Heart right ventricle (tissue), 16 donors: ENCODE data around the gene CDK11B. TPM values are rescaled to one million over a fixed set of nuclear protein-coding genes. Genes with fewer than 3 reads are reported as not detected.
A peak's percentile ranks its signal among the peaks of the same experiment; 100 is the strongest.
"Not testable (repeated sequence)": the region's sequence is repeated elsewhere in the genome, so short reads cannot be mapped to it uniquely, and the experiment has no call there.

ENCODE experiments used
- ATAC-seq, 8 donors: fragments of 200-7000 bp; cut with Tn5 transposase; one replicate each; pipeline ENCODE4 v1.9.1; 2020; ENCODE audit warnings: mild to moderate bottlenecking in 8 of 8, moderate library complexity in 8 of 8, moderate number of reproducible peaks in 1 of 8
- DNase-seq, 2 donors: peaks; one replicate each; pipeline ENCODE4 v3.0.0-alpha.2; 2020
- H3K27ac ChIP-seq, 10 donors: fragments of 200-600 bp; sonication (generic) in 2 of 10; one replicate each; pipeline versions ENCODE4 v1.5.0 to v1.8.0; 2020 to 2022; ENCODE audit warnings: mild to moderate bottlenecking in 3 of 10
- H3K27me3 ChIP-seq, 7 donors: fragments of 200-600 bp; one replicate each; pipeline ENCODE4 v1.8.0; 2021 to 2022; ENCODE audit warnings: mild to moderate bottlenecking in 2 of 7
- H3K36me3 ChIP-seq, 9 donors: fragments of 200-600 bp; sonication (generic) in 1 of 9; one replicate each; pipeline versions ENCODE4 v1.5.0 to v1.8.0; 2020 to 2022; ENCODE audit warnings: mild to moderate bottlenecking in 2 of 9
- H3K4me1 ChIP-seq, 9 donors: fragments of 200-600 bp; sonication (generic) in 1 of 9; one replicate each; pipeline versions ENCODE4 v1.5.0 to v1.8.0; 2020 to 2022; ENCODE audit warnings: mild to moderate bottlenecking in 4 of 9
- H3K4me3 ChIP-seq, 10 donors: fragments of 200-600 bp; sonication (generic) in 2 of 10; one replicate each; pipeline versions ENCODE4 v1.5.0 to v1.8.0; 2020 to 2022; ENCODE audit warnings: mild to moderate bottlenecking in 7 of 10, moderate library complexity in 2 of 10
- H3K9me3 ChIP-seq, 11 donors: fragments of 200-600 bp in 10 of 11; sonication (generic) in 2 of 11; one replicate each; pipeline versions ENCODE4 v1.5.0 to v1.8.0; 2013 to 2022; ENCODE audit warnings: mild to moderate bottlenecking in 2 of 11, control low read depth in 1 of 11, moderate library complexity in 1 of 11
- WGBS, 2 donors: extraction: QIAGEN DNeasy Blood & Tissue Kit; methylation state at CpG; one replicate each; pipeline ENCODE4 v1.1.7; 2013; ENCODE audit warnings: inconsistent platforms in 1 of 2; 5-methylcytosine and 5-hydroxymethylcytosine counted together
- intact Hi-C, 10 donors: fragments of 100-400 bp; cut with DNase I; formaldehyde crosslinking; loops; one replicate each; pipeline versions ENCODE4 v1.11.1 to v1.14.2; 2022
- polyA plus RNA-seq, 2 donors: library from polyadenylated mRNA; stranded (reverse); fragments of 200-250 nt; gene quantifications; one replicate each; pipeline ENCODE4 v1.2.3, GENCODE V29; 2013
- total RNA-seq, 10 donors: library from RNA; stranded (reverse); fragmentation: NEBNext Ultra II Directional in 3 of 10; extraction: Animal tissue kit (Norgen Biotek cat#: 25700) in 3 of 10; gene quantifications; one replicate each; pipeline versions ENCODE4 v1.2.1 to v1.2.4, GENCODE V29; 2021 to 2023
- TF ChIP-seq, protein P1 (sequence below), 9 donors: fragments of 200-600 bp; sonication (generic) in 2 of 9; IDR thresholded peaks; one replicate each; pipeline versions ENCODE4 v1.5.0 to v1.8.0; 2021 to 2022; ENCODE audit warnings: antibody characterized with exemption in 9 of 9, mild to moderate bottlenecking in 5 of 9, moderate library complexity in 1 of 9
- donor health status: Arrhythmogenic right ventricular cardiomyopathy.
- donor health status: ischemic (EF 13 %, LVEDD 7.1; RV severe dilation, severe dysfunction).
- donor health status: healthy with polysubstance abuse.
- donor health status: DM: no; HTN: yes; CAD: no.
- donor health status: DM: no; HTN: no; CAD: no.
- donor health status: ischemic (EF 25% LVEDD 6.9; RV normal size, moderate dysfunction).
- donor health status: ischemic (EF 25% LVEDD 5.7; RV mildly dilated, moderate dysfunction).
- donor health status: healthy.
- donor health status: DM: yes; HTN: yes; CAD: no.
- donor health status: Ischemic cardiomyopathy.
- donor health status: ischemic (EF 35%, LVEDD 5.7; RV mildly dilated, moderate dysfunction).
- donor health status: nonischemic (EF 11% LVEDD 7.7; RV severe dilation, severe dysfunction).
- donor health status: DM: yes; HTN: yes; CAD: no.
- donor health status: PGD.
- donor health status: ischemic (EF 29% LVEDD 5.4; RV normal size, mild dysfunction).
- donor health status: nonischemic (EF 23%, LVEDD 6.1; RV moderate dilation, normal function).

CDK11B gene
- total and polyA plus RNA-seq, 12 donors = 20.9 to 34.1 (median 24.2) TPM

DNA sequence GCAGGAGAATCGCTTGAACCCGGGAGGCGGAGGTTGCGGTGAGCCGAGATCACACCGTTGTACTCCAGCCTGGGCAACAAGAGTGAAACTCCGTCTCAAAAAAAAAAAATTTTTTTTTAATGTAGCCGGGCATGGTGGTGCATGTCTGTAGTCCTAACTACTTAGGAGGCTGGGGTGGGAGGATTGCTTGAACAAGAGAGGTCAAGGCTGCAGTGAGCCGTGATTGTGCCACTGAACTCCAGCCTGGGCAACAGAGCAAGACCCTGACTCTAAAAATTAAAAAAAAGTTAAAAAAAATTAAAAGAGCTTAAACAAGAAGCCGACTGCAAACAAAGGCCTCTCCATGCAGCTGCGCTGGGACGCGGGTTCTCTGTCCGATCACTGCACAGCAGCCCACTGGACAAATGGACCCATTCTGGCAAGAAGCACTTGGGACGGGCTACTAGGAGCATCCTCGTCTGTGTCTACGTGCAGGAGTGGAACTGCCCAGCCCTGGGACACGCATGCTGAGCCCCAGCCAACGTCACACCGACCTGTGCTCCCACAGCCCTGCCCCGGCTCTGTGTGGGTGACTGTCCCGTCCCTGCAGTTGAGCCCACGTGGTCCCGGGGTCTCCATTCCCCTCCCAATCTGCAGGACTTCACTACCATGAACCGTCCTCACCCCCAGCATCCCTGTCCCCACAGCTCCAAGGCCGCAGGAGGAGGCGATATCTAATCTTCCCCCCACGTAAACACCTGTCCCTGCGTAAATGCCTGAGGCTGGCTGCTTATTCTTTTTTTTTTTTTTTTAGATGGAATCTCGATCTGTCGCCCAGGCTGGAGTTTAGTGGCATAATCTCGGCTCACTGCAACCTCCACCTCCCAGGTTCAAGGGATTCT is 21.5 kb upstream of the CDK11B start:
- DNase-seq = peak in 1 of 2 donors; percentile 6
- TF ChIP-seq, protein P1, sequence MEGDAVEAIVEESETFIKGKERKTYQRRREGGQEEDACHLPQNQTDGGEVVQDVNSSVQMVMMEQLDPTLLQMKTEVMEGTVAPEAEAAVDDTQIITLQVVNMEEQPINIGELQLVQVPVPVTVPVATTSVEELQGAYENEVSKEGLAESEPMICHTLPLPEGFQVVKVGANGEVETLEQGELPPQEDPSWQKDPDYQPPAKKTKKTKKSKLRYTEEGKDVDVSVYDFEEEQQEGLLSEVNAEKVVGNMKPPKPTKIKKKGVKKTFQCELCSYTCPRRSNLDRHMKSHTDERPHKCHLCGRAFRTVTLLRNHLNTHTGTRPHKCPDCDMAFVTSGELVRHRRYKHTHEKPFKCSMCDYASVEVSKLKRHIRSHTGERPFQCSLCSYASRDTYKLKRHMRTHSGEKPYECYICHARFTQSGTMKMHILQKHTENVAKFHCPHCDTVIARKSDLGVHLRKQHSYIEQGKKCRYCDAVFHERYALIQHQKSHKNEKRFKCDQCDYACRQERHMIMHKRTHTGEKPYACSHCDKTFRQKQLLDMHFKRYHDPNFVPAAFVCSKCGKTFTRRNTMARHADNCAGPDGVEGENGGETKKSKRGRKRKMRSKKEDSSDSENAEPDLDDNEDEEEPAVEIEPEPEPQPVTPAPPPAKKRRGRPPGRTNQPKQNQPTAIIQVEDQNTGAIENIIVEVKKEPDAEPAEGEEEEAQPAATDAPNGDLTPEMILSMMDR (IDR thresholded peaks at IDR 0.05) = no peak
- ATAC-seq = no peak
- Histone ChIP-seq H3K4me1 (peaks cover 3 to 47% (median 15%) of the 10 kb centered on the region in 9 donors), H3K36me3 (peaks cover 0 to 33% (median 0%) of the 10 kb centered on the region in 9 donors), H3K4me3 (no peak overlapping the region), H3K9me3 (no peaks in the 10 kb centered on the region), H3K27ac (peak overlapping the region in 1 of 10 donors; percentile 10), H3K27me3 (no peaks in the 10 kb centered on the region)
- 91% methylated on average over 32 of the region's 32 CpGs for WGBS, 2 donors
- intact Hi-C loops = no loop called here

DNA sequence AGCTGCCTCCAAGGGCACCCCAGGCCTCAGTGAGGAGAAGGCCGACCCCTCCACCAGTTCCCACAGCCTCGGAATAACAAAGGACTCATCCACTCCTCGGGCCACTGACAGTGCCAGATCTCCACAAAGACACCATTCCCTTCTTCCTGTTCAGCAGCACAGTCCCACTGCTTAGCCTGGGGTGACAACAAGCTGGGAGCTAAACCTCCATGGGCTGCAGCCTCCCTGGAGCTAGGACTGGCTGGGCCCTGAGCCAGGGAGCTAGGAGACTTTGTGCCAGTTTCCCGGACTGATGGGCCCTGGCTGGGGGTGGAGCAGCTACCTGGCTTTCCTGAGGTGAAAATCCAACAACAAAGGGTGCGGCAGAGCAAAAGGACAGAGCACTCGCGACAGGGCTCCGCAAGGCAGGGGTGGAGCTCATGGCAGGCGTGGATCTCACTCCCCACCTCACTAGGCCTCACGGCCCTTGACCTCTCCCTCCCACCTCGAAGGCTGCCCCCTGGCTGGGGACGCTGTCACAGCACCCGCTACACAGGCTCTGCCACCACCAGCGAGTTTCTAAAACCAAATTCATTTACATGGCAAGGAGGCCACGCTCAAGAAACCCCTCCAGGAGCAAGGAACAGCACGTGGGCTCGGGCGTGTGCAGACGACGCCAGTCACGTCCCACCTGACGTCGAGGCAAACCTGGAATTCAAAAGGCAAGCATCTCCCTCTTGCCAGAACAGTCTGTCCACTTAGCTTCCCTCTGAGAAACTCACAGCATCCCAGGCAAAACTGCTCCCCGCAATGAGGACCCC is 20.0 kb upstream of the CDK11B start:
- H3K27me3 ChIP-seq = no peaks in the 10 kb centered on the region
- peak in 1 of 2 donors; percentile 15 for DNase-seq
- H3K9me3 ChIP-seq = no peaks in the 10 kb centered on the region
- H3K27ac ChIP-seq = peak overlapping the region in 8 of 10 donors; percentile 3 to 83 (median 58)
- peaks cover 3 to 40% (median 15%) of the 10 kb centered on the region in 9 donors for H3K4me1 ChIP-seq
- intact Hi-C loops = no loop called here
- no peak overlapping the region for H3K4me3 ChIP-seq
- TF ChIP-seq, protein P1 (IDR thresholded peaks at IDR 0.05) = peak in 6 of 9 donors; percentile 12 to 55 (median 36)
- WGBS, 2 donors = 68 to 71% methylated on average over 24 of the region's 24 CpGs
- H3K36me3 ChIP-seq = peaks cover 0 to 28% (median 0%) of the 10 kb centered on the region in 9 donors
- peak in 7 of 8 donors; percentile 11 to 64 (median 31) for ATAC-seq

DNA sequence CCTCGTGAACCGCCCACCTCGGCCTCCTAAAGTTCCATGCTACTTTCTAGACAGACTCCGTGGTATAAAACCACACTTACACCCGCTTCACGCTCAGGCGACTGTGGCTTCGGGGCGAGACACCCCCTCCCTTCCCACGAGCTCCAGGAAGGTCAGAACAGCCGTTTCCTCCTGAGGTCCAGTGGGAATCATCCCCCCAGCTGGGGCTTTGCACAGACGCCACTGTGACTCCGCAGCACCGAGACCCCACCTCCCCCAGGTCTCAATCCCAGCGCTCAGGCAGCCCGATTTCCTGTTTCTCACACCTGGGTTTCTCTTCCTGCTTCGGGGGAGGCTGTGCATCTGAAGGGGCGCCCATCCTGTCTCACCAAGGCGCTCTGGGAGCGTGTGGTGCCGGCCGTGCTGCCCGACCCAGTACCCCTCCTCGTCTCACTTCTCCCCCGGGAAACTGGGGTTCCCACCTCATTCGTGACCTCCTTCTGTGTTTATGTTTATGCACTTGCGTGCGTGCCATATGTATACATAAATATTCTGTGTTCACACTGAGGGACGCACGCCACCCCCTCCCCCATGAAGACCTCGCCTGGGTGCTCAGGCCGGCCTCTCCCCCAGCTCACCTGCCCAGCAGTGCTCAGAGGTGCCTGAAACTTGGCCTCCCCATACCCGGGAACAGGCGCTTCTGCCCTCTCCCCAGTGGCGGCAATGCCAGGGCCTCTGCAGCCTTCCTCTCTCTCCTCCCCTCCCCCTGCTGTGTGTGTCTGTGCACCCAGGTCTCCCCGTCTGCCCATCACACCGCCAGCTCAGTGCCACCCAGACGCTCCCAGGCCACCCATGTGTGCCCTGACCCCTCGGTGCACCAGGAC is 19.1 kb upstream of the CDK11B start:
- Histone ChIP-seq H3K27ac (peak overlapping the region in 8 of 10 donors; percentile 3 to 83 (median 58)), H3K4me1 (peaks cover 0 to 32% (median 15%) of the 10 kb centered on the region in 9 donors), H3K36me3 (peaks cover 0 to 27% (median 0%) of the 10 kb centered on the region in 9 donors), H3K27me3 (no peaks in the 10 kb centered on the region), H3K4me3 (peak overlapping the region in 1 of 10 donors; percentile 27), H3K9me3 (no peaks in the 10 kb centered on the region)
- TF ChIP-seq, protein P1 (IDR thresholded peaks at IDR 0.05) = no peak
- DNase-seq (peak; percentile 12 to 55), ATAC-seq (peak; percentile 31 to 76 (median 56))
- WGBS, 2 donors = 52 to 69% methylated on average over 39 of the region's 39 CpGs
- intact Hi-C loops = no loop called here

DNA sequence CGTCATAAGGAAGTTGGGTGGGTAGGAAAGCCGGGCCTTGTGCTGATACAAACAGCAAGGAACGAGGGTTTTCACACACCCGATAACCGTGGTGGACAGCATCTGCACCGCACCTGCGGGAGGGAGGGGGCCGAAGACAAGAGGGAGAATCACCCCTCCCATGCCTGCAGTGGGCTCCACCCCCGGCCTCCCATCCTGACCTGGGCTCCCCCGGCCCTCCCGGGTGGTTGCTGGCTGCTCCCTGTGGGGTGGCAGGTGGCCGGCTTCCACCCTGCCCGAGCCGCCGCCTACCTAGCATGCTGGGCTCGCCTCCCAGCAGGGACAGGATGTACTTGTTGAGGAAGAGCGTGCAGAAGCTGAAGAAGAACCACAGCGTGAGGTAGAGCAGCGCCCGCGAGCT is 17.3 kb upstream of the CDK11B start:
- H3K9me3 ChIP-seq, H3K27ac ChIP-seq, ATAC-seq, intact Hi-C loops, H3K4me3 ChIP-seq, H3K27me3 ChIP-seq, DNase-seq: not testable (repeated sequence)
- peaks cover 0 to 33% (median 5%) of the 10 kb centered on the region in 9 donors for H3K36me3 ChIP-seq
- 81 to 87% methylated on average over 3 to 5 of the region's 21 CpGs for WGBS, 2 donors
- peaks cover 0 to 25% (median 15%) of the 10 kb centered on the region in 9 donors for H3K4me1 ChIP-seq

DNA sequence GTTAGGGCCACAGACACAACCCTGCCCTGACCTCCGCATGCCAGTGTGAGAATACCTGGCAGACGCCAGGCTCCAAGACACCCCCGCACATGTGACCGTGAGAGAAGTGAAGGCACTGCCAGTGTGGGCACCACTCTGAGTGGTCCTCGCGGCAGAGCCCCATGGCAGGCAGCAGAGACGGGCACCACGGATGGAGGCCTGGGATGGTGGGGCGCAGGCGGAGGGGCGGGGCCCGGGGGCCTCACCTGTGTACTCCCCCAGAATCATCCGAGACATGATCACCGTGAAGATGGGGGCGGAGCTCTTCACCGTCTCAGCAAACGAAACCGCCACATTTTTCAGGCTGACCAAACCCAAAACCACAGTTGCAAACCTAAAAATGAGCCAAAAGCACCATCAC is 16.4 kb upstream of the CDK11B start:
- H3K9me3 ChIP-seq, H3K27ac ChIP-seq, H3K27me3 ChIP-seq, ATAC-seq, intact Hi-C loops, DNase-seq, H3K4me3 ChIP-seq: not testable (repeated sequence)
- Histone ChIP-seq H3K36me3 (peaks cover 0 to 42% (median 5%) of the 10 kb centered on the region in 9 donors), H3K4me1 (peaks cover 0 to 28% (median 15%) of the 10 kb centered on the region in 9 donors)
- 94 to 97% methylated on average over 8 to 14 of the region's 18 CpGs for WGBS, 2 donors

DNA sequence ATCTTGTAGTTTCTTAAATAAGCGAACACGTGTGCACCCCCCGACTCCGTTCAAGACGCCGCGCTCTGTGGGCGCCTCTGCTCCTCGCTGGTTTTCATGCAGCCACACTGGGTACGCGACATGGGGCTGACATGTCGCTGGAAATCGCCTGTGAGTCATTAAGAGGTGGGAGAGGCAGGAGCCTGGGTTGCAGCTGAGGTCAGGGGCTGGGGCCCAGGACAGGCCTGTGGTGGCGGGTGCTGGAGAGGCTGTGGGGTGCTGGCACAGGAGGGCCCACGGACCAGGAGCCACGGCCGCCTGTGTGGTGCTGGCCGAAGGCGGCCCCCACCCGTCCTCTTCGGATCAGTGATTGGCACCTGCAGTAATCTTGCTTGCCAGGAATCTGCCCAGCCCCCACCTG is 16.0 kb upstream of the CDK11B start:
- 77 to 86% methylated on average over 14 to 16 of the region's 21 CpGs for WGBS, 2 donors
- H3K9me3 ChIP-seq, ATAC-seq, intact Hi-C loops, DNase-seq, H3K27ac ChIP-seq, H3K27me3 ChIP-seq, H3K4me3 ChIP-seq: not testable (repeated sequence)
- Histone ChIP-seq H3K36me3 (peaks cover 0 to 46% (median 5%) of the 10 kb centered on the region in 9 donors), H3K4me1 (peaks cover 0 to 32% (median 15%) of the 10 kb centered on the region in 9 donors)
